Tibial nerve (tissue), 4 donors: Measurements from ENCODE around the gene GLIS2. TPM values are rescaled to one million over a fixed set of nuclear protein-coding genes. Genes with fewer than 3 reads are reported as not detected.
A peak's percentile ranks its signal among the peaks of the same experiment; 100 is the strongest.

ENCODE experiments used
- DNase-seq, 2 donors: peaks; one replicate each; pipeline ENCODE4 v3.0.0-alpha.2; 2019; ENCODE audit warnings: low spot score in 2 of 2
- H3K27ac ChIP-seq, 4 donors: fragments of 200-600 bp; sonication (generic) in 3 of 4; one replicate each; pipeline ENCODE4 v1.5.1; 2017 to 2019; ENCODE audit warnings: mild to moderate bottlenecking in 1 of 4
- H3K27me3 ChIP-seq, 2 donors: fragments of 200-600 bp; sonication (generic) in 1 of 2; one replicate each; pipeline versions ENCODE4 v1.5.1 to v1.6.0; 2017 to 2019
- H3K36me3 ChIP-seq, 3 donors: fragments of 200-600 bp; sonication (generic); one replicate each; pipeline ENCODE4 v1.5.1; 2018 to 2019
- H3K4me1 ChIP-seq, 4 donors: fragments of 200-600 bp; sonication (generic) in 3 of 4; one replicate each; pipeline ENCODE4 v1.5.1; 2017 to 2019
- H3K4me3 ChIP-seq, 4 donors: fragments of 200-600 bp; sonication (generic) in 3 of 4; one replicate each; pipeline ENCODE4 v1.5.1; 2017 to 2019; ENCODE audit warnings: mild to moderate bottlenecking in 1 of 4, moderate library complexity in 1 of 4
- H3K9me3 ChIP-seq, 4 donors: fragments of 200-600 bp; sonication (generic) in 3 of 4; one replicate each; pipeline ENCODE4 v1.5.1; 2017 to 2019
- CTCF ChIP-seq, 5 experiments: fragments of 200-600 bp in 3 of 5; fragments of 450-650 bp in 2 of 5; sonication (generic) in 3 of 5; IDR thresholded peaks; one replicate each; pipeline ENCODE4 v1.5.1; 2016 to 2019; ENCODE audit warnings: antibody characterized with exemption in 5 of 5, mild to moderate bottlenecking in 3 of 5, moderate library complexity in 2 of 5
- EP300 ChIP-seq, 2 donors: sonication (generic); formaldehyde crosslinking; IDR thresholded peaks; one replicate each; pipeline ENCODE4 v1.6.1; 2017; ENCODE audit warnings: antibody characterized with exemption in 2 of 2, mild to moderate bottlenecking in 1 of 2
- POLR2A ChIP-seq, 2 donors: fragments of 450-650 bp; IDR thresholded peaks; one replicate each; pipeline ENCODE4 v1.6.1; 2017; ENCODE audit warnings: antibody characterized with exemption in 2 of 2, mild to moderate bottlenecking in 2 of 2, moderate library complexity in 2 of 2
- WGBS, 2 donors: methylation state at CpG; one replicate each; pipeline ENCODE4 v1.1.5; 2018; 5-methylcytosine and 5-hydroxymethylcytosine counted together
- total RNA-seq, 4 donors: library from RNA; depleted of rRNA; stranded (reverse); fragments of >200 nt; gene quantifications; one replicate each; pipeline ENCODE4 v1.1.0, GENCODE V29; 2016

GLIS2 gene
- total RNA-seq, 4 donors from 2014 or later = 9.0 to 11.1 (median 10.8) TPM

GRCh38 chr16:4328046-4328781 is 12.3 kb downstream of the GLIS2 start:
- peak overlapping the region; percentile 80 to 89 (median 85) for H3K27ac ChIP-seq
- peaks cover 0 to 11% (median 0%) of the 10 kb centered on the region in 3 donors for H3K36me3 ChIP-seq
- H3K4me1 ChIP-seq = peaks cover 3 to 74% (median 46%) of the 10 kb centered on the region in 4 donors
- H3K4me3 ChIP-seq = peak overlapping the region; percentile 36 to 55 (median 54)
- H3K9me3 ChIP-seq = no peaks in the 10 kb centered on the region
- 0 to 2% methylated on average over 20 to 21 of the region's 30 CpGs for WGBS, 2 donors
- DNase-seq = peak; percentile 60 to 62
- TF ChIP-seq CTCF (IDR thresholded peaks at IDR 0.05) (peak; percentile 43 to 87 (median 76)), EP300 (IDR thresholded peaks at IDR 0.05) (peak in 1 of 2 donors; percentile 83), POLR2A (IDR thresholded peaks at IDR 0.05) (no peak)
- H3K27me3 ChIP-seq = no peaks in the 10 kb centered on the region

GRCh38 chr16:4328782-4329775 is 13.2 kb downstream of the GLIS2 start:
- H3K4me1 ChIP-seq = peaks cover 3 to 66% (median 37%) of the 10 kb centered on the region in 4 donors
- WGBS, 2 donors = 43 to 59% methylated on average over 13 to 17 of the region's 17 CpGs

GRCh38 chr16:4330277-4330874 is 14.5 kb downstream of the GLIS2 start:
- 25 to 44% methylated on average over 9 to 14 of the region's 14 CpGs for WGBS, 2 donors
- no peak overlapping the region for H3K4me3 ChIP-seq

More at GRCh38 chr16:4328782-4329775, 13.2 kb downstream of the GLIS2 start:
- peak overlapping the region in 1 of 4 donors; percentile 55 for H3K4me3 ChIP-seq
- peaks cover 0 to 18% (median 0%) of the 10 kb centered on the region in 3 donors for H3K36me3 ChIP-seq
- no peak for DNase-seq
- H3K27me3 ChIP-seq = no peaks in the 10 kb centered on the region
- H3K9me3 ChIP-seq = no peaks in the 10 kb centered on the region
- TF ChIP-seq CTCF (IDR thresholded peaks at IDR 0.05) (no peak), EP300 (IDR thresholded peaks at IDR 0.05) (no peak), POLR2A (IDR thresholded peaks at IDR 0.05) (no peak)
- H3K27ac ChIP-seq = peak overlapping the region; percentile 80 to 89 (median 85)

GRCh38 chr16:4332083-4332482 is 16.2 kb downstream of the GLIS2 start:
- no peak overlapping the region for H3K4me3 ChIP-seq
- no peaks in the 10 kb centered on the region for H3K27me3 ChIP-seq
- H3K9me3 ChIP-seq = no peaks in the 10 kb centered on the region
- no peak overlapping the region for H3K27ac ChIP-seq
- DNase-seq = no peak
- WGBS, 2 donors = 74 to 87% methylated on average over 13 to 14 of the region's 14 CpGs
- TF ChIP-seq EP300 (IDR thresholded peaks at IDR 0.05) (no peak), CTCF (IDR thresholded peaks at IDR 0.05) (no peak), POLR2A (IDR thresholded peaks at IDR 0.05) (no peak)
- H3K36me3 ChIP-seq = peaks cover 0 to 47% (median 0%) of the 10 kb centered on the region in 3 donors
- H3K4me1 ChIP-seq = peaks cover 0 to 38% (median 21%) of the 10 kb centered on the region in 4 donors

More at GRCh38 chr16:4330277-4330874, 14.5 kb downstream of the GLIS2 start:
- no peaks in the 10 kb centered on the region for H3K9me3 ChIP-seq
- peak; percentile 74 to 79 for DNase-seq
- peak overlapping the region in 2 of 4 donors; percentile 22 to 89 for H3K27ac ChIP-seq
- H3K27me3 ChIP-seq = no peaks in the 10 kb centered on the region
- H3K36me3 ChIP-seq = peaks cover 0 to 30% (median 0%) of the 10 kb centered on the region in 3 donors
- peaks cover 0 to 53% (median 25%) of the 10 kb centered on the region in 4 donors for H3K4me1 ChIP-seq
- TF ChIP-seq POLR2A (IDR thresholded peaks at IDR 0.05) (no peak), CTCF (IDR thresholded peaks at IDR 0.05) (peak; percentile 92 to 98 (median 96)), EP300 (IDR thresholded peaks at IDR 0.05) (peak in 1 of 2 donors; percentile 56)
